Measurements from ENCODE around the gene ARCN1. TPM values are rescaled to one million over a fixed set of nuclear protein-coding genes. Genes with fewer than 3 reads are reported as not detected.

ARCN1 gene
- polyA plus RNA-seq, 2 of the 4 experiments (the other 2 are of a cell fraction): 88.7 to 150 TPM

DNA sequence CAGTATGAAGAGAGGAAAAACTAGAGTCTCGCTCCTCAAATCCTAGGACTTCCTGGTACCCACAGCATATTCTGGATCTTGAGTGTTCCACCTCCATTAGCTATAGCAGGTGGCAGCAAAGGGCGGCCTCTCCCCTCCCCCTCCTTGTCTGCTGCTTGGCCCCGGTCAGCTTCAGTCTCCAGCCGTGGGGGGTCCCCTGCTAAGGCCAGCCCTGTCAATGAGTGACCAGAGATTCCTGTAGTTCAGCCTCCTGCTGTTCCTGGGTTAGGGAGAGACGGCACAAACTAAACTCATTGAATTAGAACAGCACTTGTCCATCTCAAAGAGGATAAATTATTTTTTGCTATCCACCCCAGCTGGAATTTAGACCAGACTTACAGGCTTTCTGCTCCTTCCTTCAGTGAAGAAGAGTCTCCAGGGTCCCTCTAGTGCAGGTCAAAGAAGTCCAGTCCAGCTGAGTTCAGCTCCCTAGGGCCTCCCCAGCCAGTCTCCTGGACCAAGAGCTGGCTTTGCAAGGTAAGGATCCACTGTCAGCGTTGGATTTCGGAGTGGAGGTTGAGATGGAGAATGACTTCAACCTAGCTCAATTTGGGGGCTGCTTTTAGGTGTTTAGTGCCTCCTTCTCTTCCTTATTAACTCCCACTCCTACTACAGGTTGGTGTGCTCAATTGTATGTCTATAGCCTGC, 34.1 kb downstream of the ARCN1 start (continued):
- TF ChIP-seq, protein P1, sequence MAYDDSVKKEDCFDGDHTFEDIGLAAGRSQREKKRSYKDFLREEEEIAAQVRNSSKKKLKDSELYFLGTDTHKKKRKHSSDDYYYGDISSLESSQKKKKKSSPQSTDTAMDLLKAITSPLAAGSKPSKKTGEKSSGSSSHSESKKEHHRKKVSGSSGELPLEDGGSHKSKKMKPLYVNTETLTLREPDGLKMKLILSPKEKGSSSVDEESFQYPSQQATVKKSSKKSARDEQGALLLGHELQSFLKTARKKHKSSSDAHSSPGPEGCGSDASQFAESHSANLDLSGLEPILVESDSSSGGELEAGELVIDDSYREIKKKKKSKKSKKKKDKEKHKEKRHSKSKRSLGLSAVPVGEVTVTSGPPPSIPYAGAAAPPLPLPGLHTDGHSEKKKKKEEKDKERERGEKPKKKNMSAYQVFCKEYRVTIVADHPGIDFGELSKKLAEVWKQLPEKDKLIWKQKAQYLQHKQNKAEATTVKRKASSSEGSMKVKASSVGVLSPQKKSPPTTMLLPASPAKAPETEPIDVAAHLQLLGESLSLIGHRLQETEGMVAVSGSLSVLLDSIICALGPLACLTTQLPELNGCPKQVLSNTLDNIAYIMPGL (CRISPR knock-in tag; IDR thresholded peaks at IDR 0.05; ENCODE audit: borderline replicate concordance): no peak
- no peak for TF ChIP-seq CBX2 (IDR thresholded peaks at IDR 0.05; ENCODE audit: borderline replicate concordance, low read depth)

DNA sequence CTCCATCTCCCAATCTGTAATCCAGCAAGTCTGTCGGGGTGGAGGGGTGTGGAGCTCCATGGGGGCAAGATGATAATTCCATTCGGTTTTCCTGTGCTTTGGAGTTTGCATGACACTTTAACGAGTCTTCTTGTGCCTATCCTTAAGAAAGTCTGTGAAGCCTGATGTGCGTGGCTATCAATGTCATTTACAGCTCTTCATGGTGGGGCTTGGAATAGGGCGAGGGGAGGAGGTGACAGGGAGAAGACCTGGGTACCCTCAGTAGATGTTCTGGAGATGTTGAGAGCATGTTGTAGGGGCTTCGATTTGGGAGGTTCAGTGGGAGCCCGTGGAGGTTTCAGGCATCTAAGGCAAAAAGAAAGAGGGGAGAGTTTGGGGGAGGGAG, 34.6 kb downstream of the ARCN1 start:
- no peak for TF ChIP-seq SREBF2 (IDR thresholded peaks at IDR 0.05)
- no peak for TF ChIP-seq SMC3 (IDR thresholded peaks at IDR 0.05)
- TF ChIP-seq, protein P2, sequence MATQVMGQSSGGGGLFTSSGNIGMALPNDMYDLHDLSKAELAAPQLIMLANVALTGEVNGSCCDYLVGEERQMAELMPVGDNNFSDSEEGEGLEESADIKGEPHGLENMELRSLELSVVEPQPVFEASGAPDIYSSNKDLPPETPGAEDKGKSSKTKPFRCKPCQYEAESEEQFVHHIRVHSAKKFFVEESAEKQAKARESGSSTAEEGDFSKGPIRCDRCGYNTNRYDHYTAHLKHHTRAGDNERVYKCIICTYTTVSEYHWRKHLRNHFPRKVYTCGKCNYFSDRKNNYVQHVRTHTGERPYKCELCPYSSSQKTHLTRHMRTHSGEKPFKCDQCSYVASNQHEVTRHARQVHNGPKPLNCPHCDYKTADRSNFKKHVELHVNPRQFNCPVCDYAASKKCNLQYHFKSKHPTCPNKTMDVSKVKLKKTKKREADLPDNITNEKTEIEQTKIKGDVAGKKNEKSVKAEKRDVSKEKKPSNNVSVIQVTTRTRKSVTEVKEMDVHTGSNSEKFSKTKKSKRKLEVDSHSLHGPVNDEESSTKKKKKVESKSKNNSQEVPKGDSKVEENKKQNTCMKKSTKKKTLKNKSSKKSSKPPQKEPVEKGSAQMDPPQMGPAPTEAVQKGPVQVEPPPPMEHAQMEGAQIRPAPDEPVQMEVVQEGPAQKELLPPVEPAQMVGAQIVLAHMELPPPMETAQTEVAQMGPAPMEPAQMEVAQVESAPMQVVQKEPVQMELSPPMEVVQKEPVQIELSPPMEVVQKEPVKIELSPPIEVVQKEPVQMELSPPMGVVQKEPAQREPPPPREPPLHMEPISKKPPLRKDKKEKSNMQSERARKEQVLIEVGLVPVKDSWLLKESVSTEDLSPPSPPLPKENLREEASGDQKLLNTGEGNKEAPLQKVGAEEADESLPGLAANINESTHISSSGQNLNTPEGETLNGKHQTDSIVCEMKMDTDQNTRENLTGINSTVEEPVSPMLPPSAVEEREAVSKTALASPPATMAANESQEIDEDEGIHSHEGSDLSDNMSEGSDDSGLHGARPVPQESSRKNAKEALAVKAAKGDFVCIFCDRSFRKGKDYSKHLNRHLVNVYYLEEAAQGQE (IDR thresholded peaks at IDR 0.05): no peak
- peaks cover 38% of the 10 kb centered on the region for H3K4me1 ChIP-seq
- H3K27ac ChIP-seq: peak overlapping the region; percentile 53 to 100
- WGBS (ENCODE audit: missing lambda C conversion rate): 62% methylated on average over 7 of the region's 7 CpGs
- POLR2A ChIA-PET: interaction anchor here (0.7 to 2.9 kb wide), 2 partner anchors 16 to 36 kb away, joined by 3 to 14 read pairs; no protein-coding TSS in a partner anchor
- peak overlapping the region; percentile 96; the same call in 2 of the 3 replicates for H3K4me3 ChIP-seq
- CTCF ChIA-PET: interaction anchor here (0.5 to 17.8 kb wide), 7 partner anchors 9 to 83 kb away, joined by 3 to 224 read pairs (median 6); no protein-coding TSS in a partner anchor
- H3K4me2 ChIP-seq: peak overlapping the region; percentile 86
- no peak for FAIRE-seq
- ATAC-seq: no peak
- H3K9me3 ChIP-seq: no peaks in the 10 kb centered on the region
- DNase-seq (ENCODE audit: low read depth in 1 of 2, low spot score in 1 of 2): no peak

DNA sequence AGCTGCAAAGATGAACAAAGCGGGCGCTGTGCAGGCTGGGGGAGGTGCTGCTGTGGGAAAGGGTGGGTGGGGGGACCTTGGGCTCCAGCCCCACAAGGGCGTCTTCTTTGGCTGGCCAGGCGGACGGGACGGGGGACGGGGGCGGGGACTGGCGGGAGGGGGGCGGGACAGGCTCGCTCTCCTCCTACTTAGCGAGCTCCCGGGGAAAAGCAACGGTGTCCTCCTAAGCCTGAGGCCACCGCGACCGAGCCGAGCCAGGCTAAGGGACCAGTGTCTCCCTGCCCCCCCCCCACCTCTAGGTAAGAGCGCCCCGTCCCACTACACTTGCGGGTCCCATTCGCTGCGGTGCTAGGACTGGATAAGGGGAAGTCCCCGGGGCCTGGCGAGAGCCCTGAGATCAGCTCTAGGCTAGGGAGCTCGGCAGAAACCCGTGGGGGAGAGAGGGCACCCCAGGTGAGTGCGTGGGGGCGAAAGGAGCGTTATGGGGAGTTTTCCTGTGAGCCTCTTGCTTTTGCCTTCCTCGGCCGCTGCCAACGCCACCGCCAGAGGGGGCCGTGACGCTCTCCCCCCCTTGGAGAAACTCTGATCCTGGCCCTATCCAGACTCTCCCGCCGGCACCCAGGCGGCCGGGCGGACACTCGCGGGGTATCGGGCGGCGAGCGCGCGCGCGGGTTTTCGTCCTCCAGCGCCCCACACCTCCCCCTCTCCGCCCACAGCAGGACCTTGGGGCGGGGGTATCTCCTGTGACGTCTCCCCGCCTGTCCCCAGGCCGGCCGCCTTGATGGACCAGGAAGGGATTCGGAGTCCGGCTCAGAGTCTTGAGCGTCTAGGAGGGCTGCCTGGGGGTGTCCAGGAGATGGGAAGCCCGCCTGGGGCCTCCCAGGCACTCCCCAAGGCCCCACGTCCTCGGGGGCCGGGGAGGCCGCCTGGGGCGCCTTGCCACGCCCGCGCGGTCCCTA, 35.5 kb downstream of the ARCN1 start, which contains the start of gene PHLDB1:
Gene PHLDB1 (plus strand): TSS at position 215 of the 959 bp plus-strand sequence. CDS start 6,222 bp downstream, outside the sequence.
- H3K9me3 ChIP-seq: no peaks in the 10 kb centered on the region
- H3K4me3 ChIP-seq: peak within 1 kb of the TSS; percentile 96
- peak within 1 kb of the TSS; percentile 86 for H3K4me2 ChIP-seq
- FAIRE-seq (no peak), ATAC-seq (peak; percentile 72 to 83), DNase-seq (ENCODE audit: low read depth in 1 of 2, low spot score in 1 of 2) (peak; percentile 48 to 61)
- 2% methylated on average over 12 of the region's 72 CpGs for WGBS (ENCODE audit: missing lambda C conversion rate)
- H3K27ac ChIP-seq: peak within 1 kb of the TSS; percentile 81 to 100
- ChIA-PET CTCF (interaction anchor here (0.9 to 17.8 kb wide), 5 partner anchors 10 to 51 kb away, joined by 5 to 224 read pairs (median 62); no protein-coding TSS in a partner anchor), POLR2A (interaction anchor here (0.7 to 2.9 kb wide), 3 partner anchors 11 to 35 kb away, joined by 3 to 14 read pairs (median 6); no protein-coding TSS in a partner anchor)
- H3K4me1 ChIP-seq: peaks cover 45% of the 10 kb centered on the region
- TF ChIP-seq ZSCAN20 (CRISPR knock-in tag; IDR thresholded peaks at IDR 0.05) (no peak), EHF (CRISPR knock-in tag; IDR thresholded peaks at IDR 0.05) (no peak), KDM5A (IDR thresholded peaks at IDR 0.05) (no peak), ZNF302 (CRISPR knock-in tag; IDR thresholded peaks at IDR 0.05) (no peak), HOXA7 (CRISPR knock-in tag; IDR thresholded peaks at IDR 0.05) (no peak), FOXS1 (CRISPR knock-in tag; IDR thresholded peaks at IDR 0.05) (no peak), RAD21 (conservative IDR thresholded peaks at IDR 0.05 in 1 of 2, IDR thresholded peaks at IDR 0.05 in 1 of 2) (peak; percentile 15 to 50; a peak in 3 of 5 replicates), POLR2AphosphoS2 (conservative IDR thresholded peaks at IDR 0.05; ENCODE audit: low read length) (no peak), PHF8 (IDR thresholded peaks at IDR 0.05; ENCODE audit: borderline replicate concordance, low read depth) (no peak), JUN (IDR thresholded peaks at IDR 0.05) (no peak; a peak in 1 of 5 replicates), CBX2 (IDR thresholded peaks at IDR 0.05; ENCODE audit: borderline replicate concordance, low read depth) (no peak), TP53 (CRISPR knock-in tag; IDR thresholded peaks at IDR 0.05) (no peak), CHD2 (IDR thresholded peaks at IDR 0.05; ENCODE audit: low read length, partially characterized antibody) (no peak), RNF2 (IDR thresholded peaks at IDR 0.05; ENCODE audit: borderline replicate concordance, low read depth) (no peak), EP300 (IDR thresholded peaks at IDR 0.05) (no peak)
- TF ChIP-seq, protein P3, sequence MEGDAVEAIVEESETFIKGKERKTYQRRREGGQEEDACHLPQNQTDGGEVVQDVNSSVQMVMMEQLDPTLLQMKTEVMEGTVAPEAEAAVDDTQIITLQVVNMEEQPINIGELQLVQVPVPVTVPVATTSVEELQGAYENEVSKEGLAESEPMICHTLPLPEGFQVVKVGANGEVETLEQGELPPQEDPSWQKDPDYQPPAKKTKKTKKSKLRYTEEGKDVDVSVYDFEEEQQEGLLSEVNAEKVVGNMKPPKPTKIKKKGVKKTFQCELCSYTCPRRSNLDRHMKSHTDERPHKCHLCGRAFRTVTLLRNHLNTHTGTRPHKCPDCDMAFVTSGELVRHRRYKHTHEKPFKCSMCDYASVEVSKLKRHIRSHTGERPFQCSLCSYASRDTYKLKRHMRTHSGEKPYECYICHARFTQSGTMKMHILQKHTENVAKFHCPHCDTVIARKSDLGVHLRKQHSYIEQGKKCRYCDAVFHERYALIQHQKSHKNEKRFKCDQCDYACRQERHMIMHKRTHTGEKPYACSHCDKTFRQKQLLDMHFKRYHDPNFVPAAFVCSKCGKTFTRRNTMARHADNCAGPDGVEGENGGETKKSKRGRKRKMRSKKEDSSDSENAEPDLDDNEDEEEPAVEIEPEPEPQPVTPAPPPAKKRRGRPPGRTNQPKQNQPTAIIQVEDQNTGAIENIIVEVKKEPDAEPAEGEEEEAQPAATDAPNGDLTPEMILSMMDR (IDR thresholded peaks at IDR 0.05): peak; percentile 39
- TF ChIP-seq, protein P1 (CRISPR knock-in tag; IDR thresholded peaks at IDR 0.05; ENCODE audit: borderline replicate concordance): no peak
- TF ChIP-seq, protein P4, sequence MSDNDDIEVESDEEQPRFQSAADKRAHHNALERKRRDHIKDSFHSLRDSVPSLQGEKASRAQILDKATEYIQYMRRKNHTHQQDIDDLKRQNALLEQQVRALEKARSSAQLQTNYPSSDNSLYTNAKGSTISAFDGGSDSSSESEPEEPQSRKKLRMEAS (IDR thresholded peaks at IDR 0.05): no peak
